Measurements from ENCODE around the gene ZFP28.

Gene ZFP28

DNA sequence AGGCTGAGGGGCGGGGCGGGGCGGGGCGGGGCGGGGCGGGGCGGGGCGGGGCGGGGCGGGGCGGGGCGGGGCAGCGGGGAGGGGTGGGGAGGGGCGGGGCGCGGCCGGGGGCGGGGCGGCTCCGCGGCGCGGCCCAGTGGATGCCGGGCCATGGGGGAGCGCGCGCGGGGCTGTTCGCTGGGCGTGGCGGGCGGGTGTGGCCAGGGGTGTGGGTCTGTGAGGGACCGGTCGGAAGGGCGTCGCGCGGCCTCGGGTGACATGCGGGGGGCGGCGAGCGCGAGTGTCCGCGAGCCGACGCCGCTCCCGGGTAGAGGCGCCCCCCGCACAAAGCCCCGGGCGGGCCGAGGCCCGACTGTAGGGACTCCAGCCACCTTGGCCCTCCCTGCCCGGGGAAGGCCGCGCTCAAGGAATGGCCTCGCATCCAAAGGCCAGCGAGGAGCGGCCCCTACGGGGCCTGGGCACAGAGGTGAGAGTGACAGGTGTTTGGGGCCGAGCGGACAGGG lies at the start of gene ZFP28:
TSS of gene ZFP28 (plus strand) at position 188 of the 503 bp plus-strand sequence. CDS start at position 259, 71 bp downstream.
- DNase-seq (ENCODE audit: low read depth, low spot score) = no peak
- H3K9ac ChIP-seq (ENCODE audit: insufficient read length) = peak within 1 kb of the TSS; percentile 68
- H3K9me3 ChIP-seq (ENCODE audit: low read depth, low read length) = peaks cover 12% of the 10 kb centered on the region; the same call in 1 of the 2 replicates
- peak within 1 kb of the TSS; percentile 95 for H3K4me3 ChIP-seq
- TF ChIP-seq FOXP2 (optimal IDR thresholded peaks at IDR 0.05; ENCODE audit: control extremely low read depth, extremely low read length, insufficient read depth) (no peak), POLR2AphosphoS5 (IDR thresholded peaks at IDR 0.05; ENCODE audit: borderline replicate concordance, low read depth, low read length) (no peak), EZH2 (IDR thresholded peaks at IDR 0.05) (no peak)
- peak within 1 kb of the TSS; percentile 94 for H3K27ac ChIP-seq
- peaks cover 28% of the 10 kb centered on the region for H3K36me3 ChIP-seq (ENCODE audit: insufficient read depth, low read length)

DNA sequence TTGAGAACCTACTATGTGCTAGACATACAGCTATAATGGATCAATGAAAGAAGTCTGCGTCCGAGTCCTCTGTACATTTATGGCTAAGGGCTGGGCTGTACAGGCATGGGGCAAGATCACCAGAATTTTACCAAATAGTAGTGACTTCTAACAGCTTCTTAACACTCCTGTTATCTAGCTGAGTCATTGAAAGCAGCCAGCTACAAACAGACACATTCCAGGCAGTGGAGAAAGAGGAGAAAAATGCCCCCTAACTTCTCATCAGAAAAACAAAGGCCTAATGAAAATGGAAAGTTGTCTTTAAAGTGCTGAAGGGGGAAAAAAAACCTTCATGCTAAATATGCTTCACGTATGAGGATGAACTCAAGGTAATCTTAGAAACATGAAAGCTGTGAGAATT lies 47.3 kb upstream of the ZFP28 start:
- DNase-seq (ENCODE audit: low read depth, low spot score) = no peak
- H3K27ac ChIP-seq = no peak overlapping the region
- no peak overlapping the region for H3K9ac ChIP-seq (ENCODE audit: insufficient read length)

DNA sequence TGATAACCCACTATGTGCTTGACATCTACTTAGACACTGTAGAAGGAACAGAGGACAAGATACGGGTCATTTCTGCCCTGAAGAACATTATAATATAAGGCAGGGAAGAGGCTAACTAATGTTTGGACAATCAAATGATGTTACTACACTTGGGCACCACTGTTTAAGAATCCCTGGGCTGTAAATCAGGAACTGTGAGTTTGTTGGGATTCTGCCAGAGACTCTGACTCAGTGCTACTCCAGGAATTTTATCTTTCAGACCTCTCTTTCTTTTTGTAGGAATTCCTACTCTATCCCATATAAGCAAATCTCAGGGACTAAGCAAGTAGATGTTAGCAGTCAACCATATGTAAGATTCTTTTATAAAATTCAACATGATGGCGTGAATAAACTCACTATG lies 34.2 kb upstream of the ZFP28 start:
- no peaks in the 10 kb centered on the region for H3K36me3 ChIP-seq (ENCODE audit: insufficient read depth, low read length)
- no peak for DNase-seq (ENCODE audit: low read depth, low spot score)
- no peak overlapping the region for H3K9ac ChIP-seq (ENCODE audit: insufficient read length)
- TF ChIP-seq FOXP2 (optimal IDR thresholded peaks at IDR 0.05; ENCODE audit: control extremely low read depth, extremely low read length, insufficient read depth) = no peak
- TF ChIP-seq EZH2 (IDR thresholded peaks at IDR 0.05) = no peak
- TF ChIP-seq POLR2AphosphoS5 (IDR thresholded peaks at IDR 0.05; ENCODE audit: borderline replicate concordance, low read depth, low read length) = no peak
- 0 out of 2 replicates have a peak, but pooled peaks cover 6% of the 10 kb centered on the region for H3K9me3 ChIP-seq (ENCODE audit: low read depth, low read length)
- H3K4me3 ChIP-seq = no peak overlapping the region
- no peak overlapping the region for H3K27ac ChIP-seq

More for the DNA sequence above, 47.3 kb upstream of the ZFP28 start:
- Histone ChIP-seq H3K9me3 (ENCODE audit: low read depth, low read length) (no peaks in the 10 kb centered on the region), H3K36me3 (ENCODE audit: insufficient read depth, low read length) (no peaks in the 10 kb centered on the region), H3K4me3 (no peak overlapping the region)
- TF ChIP-seq FOXP2 (optimal IDR thresholded peaks at IDR 0.05; ENCODE audit: control extremely low read depth, extremely low read length, insufficient read depth) = no peak
- TF ChIP-seq POLR2AphosphoS5 (IDR thresholded peaks at IDR 0.05; ENCODE audit: borderline replicate concordance, low read depth, low read length) = no peak
- TF ChIP-seq EZH2 (IDR thresholded peaks at IDR 0.05) = no peak

DNA sequence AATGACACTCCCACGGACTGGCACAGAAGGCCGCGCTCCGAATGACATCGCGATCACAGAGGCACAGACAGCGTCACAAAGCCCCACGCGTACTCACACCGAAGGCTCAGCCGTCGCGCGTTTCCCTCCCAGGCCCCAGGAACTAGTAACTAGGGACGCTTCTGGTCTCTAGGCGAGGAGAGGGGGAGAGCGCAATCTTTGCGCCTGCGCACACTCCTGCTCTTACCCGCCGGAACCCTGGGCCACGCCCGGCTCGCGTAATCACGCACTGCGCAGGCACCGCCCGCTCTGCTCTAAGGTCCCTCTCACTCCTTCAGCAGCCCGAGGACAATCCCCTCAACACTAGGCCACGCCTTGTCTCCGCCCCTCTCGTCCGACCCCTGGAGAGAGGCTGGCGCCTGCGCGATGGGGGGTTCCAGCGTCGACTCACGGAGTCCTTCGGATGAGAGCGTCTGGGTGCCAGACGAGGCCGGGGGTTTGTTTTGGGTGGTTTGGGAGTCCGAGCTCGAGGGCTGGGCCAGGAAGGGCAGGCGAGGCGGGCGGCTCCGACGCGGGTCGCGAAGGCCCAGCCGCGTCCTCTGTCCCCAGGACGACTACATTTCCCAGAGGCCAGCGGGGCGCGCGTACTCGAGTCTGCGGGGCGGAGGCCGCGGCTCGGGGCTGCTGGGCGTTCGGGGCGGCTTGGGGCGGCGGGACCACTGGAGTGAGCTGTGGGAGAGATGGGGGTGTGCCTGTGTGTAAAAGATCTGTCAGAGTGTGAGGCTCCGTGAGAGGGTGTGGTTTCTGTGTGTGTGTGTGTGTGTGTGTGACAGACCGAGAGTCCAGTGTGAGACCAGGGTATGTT lies 31.1 kb upstream of the ZFP28 start, which contains the start of gene ZNF471:
TSS of gene ZNF471 (plus strand) at position 410 of the 844 bp plus-strand sequence. CDS start 3,717 bp downstream, outside the sequence.
- Histone ChIP-seq H3K27ac (peak within 1 kb of the TSS; percentile 89), H3K9ac (ENCODE audit: insufficient read length) (peak within 1 kb of the TSS; percentile 57), H3K36me3 (ENCODE audit: insufficient read depth, low read length) (no peaks in the 10 kb centered on the region), H3K9me3 (ENCODE audit: low read depth, low read length) (0 out of 2 replicates have a peak, but pooled peaks cover 6% of the 10 kb centered on the region), H3K4me3 (peak within 1 kb of the TSS; percentile 78)
- DNase-seq (ENCODE audit: low read depth, low spot score) = peak; percentile 73
- no peak for TF ChIP-seq FOXP2 (optimal IDR thresholded peaks at IDR 0.05; ENCODE audit: control extremely low read depth, extremely low read length, insufficient read depth)
- no peak; the same call in 1 of the 2 replicates for TF ChIP-seq POLR2AphosphoS5 (IDR thresholded peaks at IDR 0.05; ENCODE audit: borderline replicate concordance, low read depth, low read length)
- no peak for TF ChIP-seq EZH2 (IDR thresholded peaks at IDR 0.05)

DNA sequence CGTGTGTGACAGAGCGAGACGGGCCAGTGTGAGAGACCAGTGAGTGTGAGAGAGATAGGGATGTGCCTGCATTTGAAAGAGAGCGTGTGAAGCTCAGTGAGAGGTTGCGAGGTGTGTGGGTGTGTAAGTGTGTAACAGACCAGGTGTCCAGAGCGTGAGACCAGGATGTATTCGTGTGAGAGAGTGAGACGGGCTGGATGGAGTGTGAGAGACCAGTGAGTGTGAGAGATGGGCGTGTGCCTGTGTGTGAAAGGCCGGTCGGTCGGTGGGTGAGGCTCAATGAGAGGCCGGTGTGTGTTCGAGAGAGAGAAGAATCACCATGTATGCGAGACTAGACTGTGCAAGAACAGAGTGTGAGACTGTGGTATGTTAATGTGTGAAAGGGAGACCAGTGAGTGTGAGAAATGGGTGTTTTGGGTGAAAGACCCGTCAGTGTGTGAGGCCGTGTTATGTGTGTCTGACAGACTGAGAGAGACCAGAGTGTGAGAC lies 30.4 kb upstream of the ZFP28 start:
- Histone ChIP-seq H3K9ac (ENCODE audit: insufficient read length) (peak overlapping the region; percentile 57), H3K27ac (no peak overlapping the region), H3K9me3 (ENCODE audit: low read depth, low read length) (0 out of 2 replicates have a peak, but pooled peaks cover 6% of the 10 kb centered on the region), H3K36me3 (ENCODE audit: insufficient read depth, low read length) (no peaks in the 10 kb centered on the region), H3K4me3 (peak overlapping the region; percentile 78)
- TF ChIP-seq POLR2AphosphoS5 (IDR thresholded peaks at IDR 0.05; ENCODE audit: borderline replicate concordance, low read depth, low read length) (no peak), EZH2 (IDR thresholded peaks at IDR 0.05) (no peak), FOXP2 (optimal IDR thresholded peaks at IDR 0.05; ENCODE audit: control extremely low read depth, extremely low read length, insufficient read depth) (no peak)
- no peak for DNase-seq (ENCODE audit: low read depth, low spot score)

DNA sequence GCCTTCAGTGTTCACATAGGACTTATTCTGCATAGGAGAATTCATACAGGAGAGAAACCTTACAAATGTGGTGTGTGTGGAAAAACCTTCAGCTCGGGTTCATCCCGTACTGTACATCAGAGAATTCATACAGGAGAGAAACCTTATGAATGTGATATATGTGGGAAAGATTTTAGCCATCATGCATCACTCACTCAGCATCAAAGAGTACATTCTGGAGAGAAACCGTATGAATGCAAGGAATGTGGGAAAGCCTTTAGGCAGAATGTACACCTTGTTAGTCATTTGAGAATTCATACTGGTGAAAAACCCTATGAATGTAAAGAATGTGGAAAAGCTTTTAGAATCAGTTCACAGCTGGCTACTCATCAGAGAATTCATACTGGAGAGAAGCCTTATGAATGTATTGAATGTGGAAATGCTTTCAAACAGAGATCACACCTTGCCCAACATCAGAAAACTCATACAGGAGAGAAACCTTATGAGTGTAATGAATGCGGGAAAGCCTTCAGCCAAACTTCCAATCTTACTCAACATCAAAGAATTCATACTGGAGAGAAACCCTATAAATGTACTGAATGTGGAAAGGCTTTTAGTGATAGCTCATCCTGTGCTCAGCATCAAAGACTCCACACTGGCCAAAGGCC lies 13.4 kb upstream of the ZFP28 start:
- H3K9me3 ChIP-seq (ENCODE audit: low read depth, low read length) = no peaks in the 10 kb centered on the region; the same call in 1 of the 2 replicates
- no peak overlapping the region for H3K9ac ChIP-seq (ENCODE audit: insufficient read length)
- no peaks in the 10 kb centered on the region for H3K36me3 ChIP-seq (ENCODE audit: insufficient read depth, low read length)
- H3K27ac ChIP-seq = no peak overlapping the region
- TF ChIP-seq EZH2 (IDR thresholded peaks at IDR 0.05) (no peak), FOXP2 (optimal IDR thresholded peaks at IDR 0.05; ENCODE audit: control extremely low read depth, extremely low read length, insufficient read depth) (no peak), POLR2AphosphoS5 (IDR thresholded peaks at IDR 0.05; ENCODE audit: borderline replicate concordance, low read depth, low read length) (no peak)
- no peak overlapping the region for H3K4me3 ChIP-seq
- no peak for DNase-seq (ENCODE audit: low read depth, low spot score)

DNA sequence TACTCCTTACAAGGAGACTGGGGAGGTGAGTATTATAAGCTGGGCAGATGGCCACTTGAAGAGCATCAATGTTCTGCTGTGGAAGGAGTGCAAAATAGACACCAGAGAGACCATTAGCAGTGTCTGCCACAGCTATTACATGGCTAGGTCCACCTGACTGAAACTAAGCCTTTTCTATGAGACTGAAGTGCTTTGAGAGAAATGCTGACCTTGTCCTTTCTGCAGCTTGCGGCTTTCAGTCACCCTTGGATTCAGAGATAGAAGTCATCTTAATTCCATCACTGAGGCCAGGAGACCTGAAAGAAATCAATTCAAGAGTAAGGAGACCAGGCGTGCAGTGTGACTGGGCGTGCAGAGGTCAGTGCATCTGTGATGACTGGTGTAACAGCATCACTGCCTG lies 1.3 kb upstream of the ZFP28 start:
- Histone ChIP-seq H3K4me3 (peak overlapping the region; percentile 95), H3K9me3 (ENCODE audit: low read depth, low read length) (peaks cover 12% of the 10 kb centered on the region; the same call in 1 of the 2 replicates), H3K36me3 (ENCODE audit: insufficient read depth, low read length) (peaks cover 20% of the 10 kb centered on the region), H3K27ac (no peak overlapping the region), H3K9ac (ENCODE audit: insufficient read length) (no peak overlapping the region)
- DNase-seq (ENCODE audit: low read depth, low spot score) = no peak
- TF ChIP-seq POLR2AphosphoS5 (IDR thresholded peaks at IDR 0.05; ENCODE audit: borderline replicate concordance, low read depth, low read length) (no peak), FOXP2 (optimal IDR thresholded peaks at IDR 0.05; ENCODE audit: control extremely low read depth, extremely low read length, insufficient read depth) (no peak), EZH2 (IDR thresholded peaks at IDR 0.05) (no peak)

All from SK-N-MC (cell line).